HCT116 (cell line): Measurements from ENCODE around the gene FAM133A. TPM values are rescaled to one million over a fixed set of nuclear protein-coding genes. Genes with fewer than 3 reads are reported as not detected.

Source experiments
- ATAC-seq: fragments of 200-7000 bp; cut with Tn5 transposase; 2 replicates; pipeline ENCODE4 v1.9.1; 2020; ENCODE audit warnings: mild to moderate bottlenecking, moderate library complexity
- BruUV-seq: library from RNA; stranded (reverse); fragments of 400-500 nt; replicated peaks from 2 replicates; lab custom pipeline; 2021; lab: Mats Ljungman, UMichigan
- CTCF ChIA-PET: fragments of 300-600 bp; sonication (Branson Sonifier 250); formaldehyde crosslinking; loops from one replicate; lab custom pipeline; 2021; ENCODE audit warnings: antibody characterized with exemption; lab: Charles Lee
- POLR2A ChIA-PET: fragments of 300-600, 350-600 bp; sonication (Branson Sonifier 250); formaldehyde crosslinking; loops from one replicate; lab custom pipeline; 2021; ENCODE audit warnings: antibody characterized with exemption; lab: Charles Lee
- RAD21 ChIA-PET, 2 experiments: fragments of 300-600 bp; sonication (Branson Sonifier 250); formaldehyde crosslinking; loops; one replicate each; lab custom pipeline; 2023; ENCODE audit warnings: low total read pairs in 2 of 2; ENCODE audit not compliant: uncharacterized antibody in 2 of 2, unreplicated experiment in 2 of 2, low non-redundant PET in 1 of 2; lab: Charles Lee
- DNase-seq: peaks from one replicate; pipeline ENCODE4 v3.0.0-alpha.2; 2010; ENCODE audit warnings: low read depth, low spot score
- H2AFZ ChIP-seq: fragments of 200-600 bp; shearing (Covaris generic), sonication (generic); 2 replicates; pipeline ENCODE4 v1.6.1; 2017; ENCODE audit warnings: low read depth, mixed run types, mixed read lengths, antibody characterized with exemption, low read length; ENCODE audit not compliant: poor library complexity, severe bottlenecking
- H3K27ac ChIP-seq: 2 replicates; pipeline ENCODE4 v1.5.1; 2012; ENCODE audit warnings: low read depth, low read length
- H3K27me3 ChIP-seq: fragments of 200-600 bp; sonication (generic); 2 replicates; pipeline ENCODE4 v1.6.1; 2016; ENCODE audit warnings: mixed run types, low read length, mixed read lengths; ENCODE audit not compliant: insufficient read depth
- H3K36me3 ChIP-seq, 2 experiments: fragments of 200-500 bp in 1 of 2; fragments of 200-600 bp in 1 of 2; sonication (Bioruptor generic) in 1 of 2; sonication (generic) in 1 of 2; 2 replicates each; pipeline versions ENCODE4 v1.5.1 to v1.6.1; 2014 to 2016; ENCODE audit warnings: low read length in 2 of 2, inconsistent platforms in 1 of 2, mixed read lengths in 1 of 2, mixed run types in 1 of 2; ENCODE audit not compliant: insufficient read depth in 2 of 2, control insufficient read depth in 1 of 2
- H3K4me1 ChIP-seq, 2 experiments: fragments of 200-600 bp in 1 of 2; sonication (generic) in 1 of 2; 2 replicates each; pipeline versions ENCODE4 v1.5.1 to v1.6.1; 2012 to 2017; ENCODE audit warnings: low read length in 2 of 2, inconsistent platforms in 1 of 2, mild to moderate bottlenecking in 1 of 2, mixed read lengths in 1 of 2, mixed run types in 1 of 2, moderate library complexity in 1 of 2; ENCODE audit not compliant: insufficient read depth in 2 of 2, control insufficient read depth in 1 of 2
- H3K4me2 ChIP-seq: fragments of 200-600 bp; sonication (generic); 2 replicates; pipeline ENCODE4 v1.6.1; 2017; ENCODE audit warnings: mixed run types, low read length, mixed read lengths
- H3K4me3 ChIP-seq, 2 experiments: fragments of 200-600 bp in 1 of 2; sonication (generic) in 1 of 2; replicated peaks in 1 of 2; 2 replicates each; pipeline ENCODE4 v1.5.1; 2011 to 2016; ENCODE audit warnings: low read length in 2 of 2, control low read depth in 1 of 2, low read depth in 1 of 2, mild to moderate bottlenecking in 1 of 2, mixed read lengths in 1 of 2, mixed run types in 1 of 2
- H3K79me2 ChIP-seq: fragments of 200-600 bp; sonication (generic); 2 replicates; pipeline ENCODE4 v1.6.1; 2017; ENCODE audit warnings: mild to moderate bottlenecking, mixed run types, low read length, moderate library complexity, mixed read lengths; ENCODE audit not compliant: insufficient read depth
- H3K9ac ChIP-seq: fragments of 200-600 bp; sonication (generic); 2 replicates; pipeline ENCODE4 v1.6.1; 2016; ENCODE audit warnings: low read length, mixed read lengths
- H3K9me2 ChIP-seq: fragments of 200-600 bp; sonication (generic), shearing (Covaris generic); 2 replicates; pipeline ENCODE4 v1.6.1; 2017; ENCODE audit warnings: mixed run types, mild to moderate bottlenecking, moderate library complexity; ENCODE audit not compliant: insufficient read depth
- H3K9me3 ChIP-seq, 2 experiments: fragments of 200-500 bp in 1 of 2; fragments of 200-600 bp in 1 of 2; sonication (Bioruptor generic) in 1 of 2; sonication (generic) in 1 of 2; 2 replicates each; pipeline ENCODE4 v1.6.1; 2014 to 2017; ENCODE audit warnings: low read length in 2 of 2, mixed read lengths in 2 of 2, inconsistent platforms in 1 of 2, low read depth in 1 of 2, mild to moderate bottlenecking in 1 of 2, mixed run types in 1 of 2, moderate library complexity in 1 of 2; ENCODE audit not compliant: control insufficient read depth in 1 of 2, insufficient read depth in 1 of 2
- H4K20me1 ChIP-seq: fragments of 200-600 bp; sonication (generic), shearing (Covaris generic); 2 replicates; pipeline ENCODE4 v1.6.1; 2017; ENCODE audit warnings: mixed run types, mild to moderate bottlenecking, moderate library complexity; ENCODE audit not compliant: insufficient read depth
- EGR1 ChIP-seq: IDR thresholded peaks from 2 replicates; pipeline ENCODE4 v1.6.1; 2012; ENCODE audit warnings: low read depth
- EZH2 ChIP-seq: fragments of 200-600 bp; sonication (generic); IDR thresholded peaks from 2 replicates; pipeline ENCODE4 v1.6.1; 2017; ENCODE audit warnings: antibody characterized with exemption, mixed run types
- EZH2phosphoT487 ChIP-seq: fragments of 200-600 bp; IDR thresholded peaks from 2 replicates; pipeline ENCODE4 v1.6.1; 2018; ENCODE audit warnings: antibody characterized with exemption, borderline replicate concordance
- FOSL1 ChIP-seq: IDR thresholded peaks from 2 replicates; pipeline ENCODE4 v1.6.1; 2012; ENCODE audit warnings: low read depth
- POLR2AphosphoS5 ChIP-seq: IDR thresholded peaks from 2 replicates; pipeline ENCODE4 v1.6.1; 2011; ENCODE audit warnings: mild to moderate bottlenecking, low read depth, low read length, moderate library complexity
- RAD21 ChIP-seq: IDR thresholded peaks from 2 replicates; pipeline ENCODE4 v1.6.1; 2012; ENCODE audit warnings: low read depth, mild to moderate bottlenecking
- SIN3A ChIP-seq: IDR thresholded peaks from 2 replicates; pipeline ENCODE4 v1.6.1; 2012; ENCODE audit warnings: low read depth
- SP1 ChIP-seq: IDR thresholded peaks from 2 replicates; pipeline ENCODE4 v1.6.1; 2012; ENCODE audit warnings: low read depth
- SRF ChIP-seq: IDR thresholded peaks from 2 replicates; pipeline ENCODE4 v1.6.1; 2012; ENCODE audit warnings: low read depth
- TCF7L2 ChIP-seq: IDR thresholded peaks from 2 replicates; pipeline ENCODE4 v1.7.0; 2011; ENCODE audit warnings: borderline replicate concordance, inconsistent platforms; ENCODE audit not compliant: insufficient read depth, insufficient read length; ENCODE audit errors: extremely low read depth
- YY1 ChIP-seq: IDR thresholded peaks from 2 replicates; pipeline ENCODE4 v1.6.1; 2011; ENCODE audit warnings: low read length, low read depth, moderate library complexity, mild to moderate bottlenecking; ENCODE audit not compliant: insufficient replicate concordance; ENCODE audit errors: extremely low read depth
- ZNF274 ChIP-seq: fragments of 200-500 bp; sonication (Bioruptor generic); IDR thresholded peaks from 2 replicates; pipeline ENCODE4 v1.6.1; 2014; ENCODE audit warnings: mild to moderate bottlenecking, low read depth, low read length, inconsistent platforms
- intact Hi-C: fragments of 100-400 bp; cut with micrococcal nuclease; formaldehyde crosslinking; loops from 2 replicates; pipeline ENCODE4 v1.10.0; 2022
- total RNA-seq: library from RNA; stranded (reverse); gene quantifications from one replicate; pipeline ENCODE4 v1.2.1, GENCODE V29; 2021; ENCODE audit not compliant: unreplicated experiment
- TF ChIP-seq, protein P1 (sequence below): IDR thresholded peaks from 2 replicates; pipeline ENCODE4 v1.6.1; 2012; ENCODE audit warnings: low read depth
- TF ChIP-seq, protein P2 (sequence below): IDR thresholded peaks from 2 replicates; pipeline ENCODE4 v1.6.1; 2012

The FAM133A gene
- total RNA-seq, 1 experiment from 2014 or later: not detected

GRCh38 chrX:93760163-93760562 is 86.2 kb downstream of the FAM133A start:
- Histone ChIP-seq H2AFZ (no peak overlapping the region), H3K4me3 (no peak overlapping the region), H3K79me2 (no peaks in the 10 kb centered on the region), H3K4me1 (no peaks in the 10 kb centered on the region), H4K20me1 (no peaks in the 10 kb centered on the region), H3K27ac (no peak overlapping the region), H3K4me2 (no peak overlapping the region), H3K27me3 (no peaks in the 10 kb centered on the region), H3K36me3 (no peaks in the 10 kb centered on the region), H3K9me2 (no peaks in the 10 kb centered on the region), H3K9me3 (no peaks in the 10 kb centered on the region), H3K9ac (no peak overlapping the region)
- intact Hi-C loops: no loop called here
- ChIA-PET POLR2A (no interaction called here), CTCF (no interaction called here), RAD21 (no interaction called here)
- TF ChIP-seq EZH2: no peak
- TF ChIP-seq ZNF274: no peak
- no peak for TF ChIP-seq EZH2phosphoT487
- TF ChIP-seq, protein P1, sequence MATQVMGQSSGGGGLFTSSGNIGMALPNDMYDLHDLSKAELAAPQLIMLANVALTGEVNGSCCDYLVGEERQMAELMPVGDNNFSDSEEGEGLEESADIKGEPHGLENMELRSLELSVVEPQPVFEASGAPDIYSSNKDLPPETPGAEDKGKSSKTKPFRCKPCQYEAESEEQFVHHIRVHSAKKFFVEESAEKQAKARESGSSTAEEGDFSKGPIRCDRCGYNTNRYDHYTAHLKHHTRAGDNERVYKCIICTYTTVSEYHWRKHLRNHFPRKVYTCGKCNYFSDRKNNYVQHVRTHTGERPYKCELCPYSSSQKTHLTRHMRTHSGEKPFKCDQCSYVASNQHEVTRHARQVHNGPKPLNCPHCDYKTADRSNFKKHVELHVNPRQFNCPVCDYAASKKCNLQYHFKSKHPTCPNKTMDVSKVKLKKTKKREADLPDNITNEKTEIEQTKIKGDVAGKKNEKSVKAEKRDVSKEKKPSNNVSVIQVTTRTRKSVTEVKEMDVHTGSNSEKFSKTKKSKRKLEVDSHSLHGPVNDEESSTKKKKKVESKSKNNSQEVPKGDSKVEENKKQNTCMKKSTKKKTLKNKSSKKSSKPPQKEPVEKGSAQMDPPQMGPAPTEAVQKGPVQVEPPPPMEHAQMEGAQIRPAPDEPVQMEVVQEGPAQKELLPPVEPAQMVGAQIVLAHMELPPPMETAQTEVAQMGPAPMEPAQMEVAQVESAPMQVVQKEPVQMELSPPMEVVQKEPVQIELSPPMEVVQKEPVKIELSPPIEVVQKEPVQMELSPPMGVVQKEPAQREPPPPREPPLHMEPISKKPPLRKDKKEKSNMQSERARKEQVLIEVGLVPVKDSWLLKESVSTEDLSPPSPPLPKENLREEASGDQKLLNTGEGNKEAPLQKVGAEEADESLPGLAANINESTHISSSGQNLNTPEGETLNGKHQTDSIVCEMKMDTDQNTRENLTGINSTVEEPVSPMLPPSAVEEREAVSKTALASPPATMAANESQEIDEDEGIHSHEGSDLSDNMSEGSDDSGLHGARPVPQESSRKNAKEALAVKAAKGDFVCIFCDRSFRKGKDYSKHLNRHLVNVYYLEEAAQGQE: no peak
- TF ChIP-seq SIN3A: no peak
- TF ChIP-seq, protein P2, sequence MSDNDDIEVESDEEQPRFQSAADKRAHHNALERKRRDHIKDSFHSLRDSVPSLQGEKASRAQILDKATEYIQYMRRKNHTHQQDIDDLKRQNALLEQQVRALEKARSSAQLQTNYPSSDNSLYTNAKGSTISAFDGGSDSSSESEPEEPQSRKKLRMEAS: no peak
- no peak for TF ChIP-seq TCF7L2
- no peak for TF ChIP-seq POLR2AphosphoS5
- no peak for TF ChIP-seq RAD21
- TF ChIP-seq EGR1: no peak
- no peak for TF ChIP-seq SP1
- no peak for TF ChIP-seq SRF
- TF ChIP-seq YY1: no peak
- TF ChIP-seq FOSL1: no peak
- no peak for DNase-seq
- ATAC-seq: no peak
- BruUV-seq: no TSS peak

Other genes with a start within 250 kb of the FAM133A start
- not detected for gene NAP1L3, start 628 bp upstream of the FAM133A start, total RNA-seq